GM12891 (cell line): ENCODE measurements around the gene OR3A1. TPM values are rescaled to one million over a fixed set of nuclear protein-coding genes. Genes with fewer than 3 reads are reported as not detected.
"Not testable (repeated sequence)": the region's sequence is repeated elsewhere in the genome, so short reads cannot be mapped to it uniquely, and the experiment has no call there.

ENCODE experiments used
- DNase-seq: peaks from one replicate; pipeline ENCODE4 v3.0.0; 2011; ENCODE audit warnings: low spot score; ENCODE audit not compliant: insufficient read length
- FAIRE-seq: peaks from 2 replicates; lab custom pipeline; 2011; peaks lifted over from hg19 to GRCh38; lab: Jason Lieb, UNC
- PAX5 ChIP-seq: IDR thresholded peaks from 2 replicates; pipeline ENCODE4 v1.6.1; 2011; ENCODE audit warnings: low read length, moderate library complexity, mild to moderate bottlenecking; ENCODE audit not compliant: insufficient read depth, severe bottlenecking
- POLR2A ChIP-seq: IDR thresholded peaks from 2 replicates; pipeline ENCODE4 v1.6.1; 2011; ENCODE audit warnings: low read depth, low read length, control low read depth
- POLR2AphosphoS5 ChIP-seq: IDR thresholded peaks from 2 replicates; pipeline ENCODE4 v1.6.1; 2011; ENCODE audit warnings: low read depth, low read length, control low read depth
- POU2F2 ChIP-seq: IDR thresholded peaks from 2 replicates; pipeline ENCODE4 v1.6.1; 2011; ENCODE audit warnings: low read depth, mild to moderate bottlenecking, control low read depth, low read length, moderate library complexity
- SPI1 ChIP-seq: IDR thresholded peaks from 2 replicates; pipeline ENCODE4 v1.6.1; 2011; ENCODE audit warnings: low read depth, low read length, control low read depth
- TAF1 ChIP-seq: IDR thresholded peaks from 2 replicates; pipeline ENCODE4 v1.6.1; 2011; ENCODE audit warnings: low read depth, low read length, control low read depth
- polyA plus RNA-seq: library from polyadenylated mRNA; unstranded; fragments of >200 nt; gene quantifications from one replicate; pipeline ENCODE4 v1.2.1, GENCODE V29; 2012; ENCODE audit warnings: low read depth, missing spikeins, inconsistent platforms; ENCODE audit not compliant: missing spikeins

OR3A1 gene
- polyA plus RNA-seq, result not detected

DNA sequence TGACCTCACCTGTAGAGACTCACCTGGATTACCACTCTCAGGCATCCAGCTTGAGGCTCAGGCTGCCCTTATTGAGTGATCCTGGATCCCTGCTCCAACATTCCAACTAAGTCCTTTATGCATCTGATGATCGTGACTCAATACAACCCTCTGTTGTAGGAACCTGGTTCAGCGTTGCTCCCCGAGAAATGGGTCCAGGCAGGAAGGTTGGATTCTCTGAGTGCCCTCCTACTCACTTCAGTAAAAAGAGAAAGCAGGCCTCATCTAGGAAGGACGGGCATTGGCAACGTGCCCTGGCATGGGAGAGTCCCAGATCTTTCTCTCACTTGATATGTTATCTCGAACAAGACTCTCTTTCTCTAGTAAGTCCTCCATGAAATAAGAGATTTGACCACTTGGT lies at the start of gene OR3A1:
TSS of gene OR3A1 (minus strand) at position 101 of the 400 bp plus-strand sequence. CDS start 5,778 bp downstream, outside the sequence.
- TF ChIP-seq PAX5, result no peak
- TF ChIP-seq POLR2A, result no peak
- TF ChIP-seq SPI1, result no peak
- DNase-seq, result no peak
- FAIRE-seq, result no peak

DNA sequence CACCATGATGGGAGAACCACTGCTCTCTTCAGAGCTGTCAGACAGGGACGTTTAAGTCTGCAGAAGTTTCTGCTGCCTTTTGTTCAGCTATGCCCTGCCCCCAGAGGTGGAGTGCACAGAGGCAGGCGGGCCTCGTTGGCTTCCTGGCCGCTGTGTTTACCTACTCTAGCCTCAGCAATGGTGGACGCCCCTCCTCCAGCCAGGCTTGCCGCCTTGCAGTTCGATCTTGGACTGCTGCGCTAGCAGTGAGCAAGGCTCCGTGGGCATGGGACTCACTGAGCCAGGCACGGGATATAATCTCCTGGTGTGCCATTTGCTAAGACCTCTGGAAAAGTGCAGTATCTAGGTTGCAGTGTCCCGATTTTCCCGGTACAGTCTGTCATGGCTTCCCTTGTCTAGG lies 44.6 kb upstream of the OR3A1 start:
- FAIRE-seq, DNase-seq: not testable (repeated sequence)

- FAIRE-seq (no peak), DNase-seq (no peak)
- TF ChIP-seq POLR2AphosphoS5 (no peak), POLR2A (no peak), POU2F2 (no peak), TAF1 (no peak), SPI1 (no peak), PAX5 (no peak)
These were observed 37.7 kb upstream of the OR3A1 start for GRCh38 chr17:3335876-3336275.

DNA sequence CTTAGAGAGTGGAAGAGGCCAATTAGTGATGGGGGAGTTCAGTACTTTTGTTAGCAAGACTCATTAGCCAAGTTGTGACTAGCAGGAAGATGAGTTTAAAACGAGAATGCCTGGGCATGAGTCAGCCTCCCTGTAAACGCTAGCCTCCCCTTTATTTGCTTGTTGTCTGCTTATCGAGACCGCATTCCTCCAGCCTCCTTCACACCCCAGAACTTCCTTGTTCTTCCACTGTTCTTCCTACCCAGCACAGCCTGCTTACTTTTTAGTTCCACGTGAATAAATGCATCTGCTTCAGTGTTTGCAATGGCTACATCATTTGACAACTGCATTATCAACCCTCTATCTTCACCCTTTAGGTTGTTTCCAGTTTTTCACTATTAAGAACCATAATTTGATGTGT lies 20.2 kb upstream of the OR3A1 start:
- FAIRE-seq (no peak), DNase-seq (no peak)
- TF ChIP-seq POU2F2, result no peak
- no peak for TF ChIP-seq POLR2AphosphoS5
- TF ChIP-seq TAF1, result no peak
- no peak for TF ChIP-seq SPI1
- no peak for TF ChIP-seq PAX5
- TF ChIP-seq POLR2A, result no peak

- DNase-seq (no peak), FAIRE-seq (no peak)
- TF ChIP-seq POLR2AphosphoS5 (no peak), SPI1 (no peak), POU2F2 (no peak), PAX5 (no peak), TAF1 (no peak), POLR2A (no peak)
These were observed 18.7 kb upstream of the OR3A1 start for GRCh38 chr17:3316836-3317235.

DNA sequence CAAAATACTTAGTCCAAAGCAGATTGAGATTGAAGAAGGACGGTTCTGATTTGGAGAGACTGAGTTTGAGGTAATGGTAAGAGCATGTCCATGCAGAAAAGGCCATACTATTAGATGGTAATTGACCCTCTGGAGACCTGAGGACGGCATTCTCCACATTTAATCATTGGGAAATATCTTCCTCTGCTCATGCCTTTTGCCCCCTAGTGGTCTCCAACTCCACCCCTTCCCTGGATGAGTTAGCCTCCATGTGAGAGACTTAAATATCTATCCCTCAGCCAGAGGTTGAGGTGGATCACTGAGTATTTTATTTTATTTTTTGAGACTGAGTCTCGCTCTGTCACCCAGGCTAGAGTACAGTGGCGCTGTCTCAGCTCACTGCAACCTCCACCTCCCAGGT lies 10.4 kb upstream of the OR3A1 start:
- DNase-seq (no peak), FAIRE-seq (no peak)
- TF ChIP-seq POLR2AphosphoS5 (no peak), SPI1 (no peak), POU2F2 (no peak), TAF1 (no peak), POLR2A (no peak), PAX5 (no peak)

DNA sequence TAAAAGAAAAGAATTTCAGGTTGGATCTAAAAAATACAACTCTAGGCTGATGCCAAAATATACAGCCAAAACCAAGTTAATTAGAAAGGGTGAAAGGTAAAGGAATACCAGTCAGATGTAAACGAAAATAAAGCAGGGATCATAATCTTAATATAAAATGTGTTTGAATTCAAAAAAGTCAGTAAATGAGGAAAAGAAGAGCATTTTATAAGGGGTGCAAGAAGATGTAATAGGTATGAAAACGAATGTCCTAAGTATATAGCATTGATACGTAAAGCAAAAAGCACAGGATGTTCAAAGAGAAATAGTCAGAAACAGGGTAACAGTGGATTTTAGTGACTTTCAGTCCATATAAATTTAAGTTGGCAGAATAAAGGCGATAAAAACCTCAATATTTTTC lies 2.5 kb downstream of the OR3A1 start:
- no peak for TF ChIP-seq POLR2AphosphoS5
- no peak for TF ChIP-seq POU2F2
- no peak for TF ChIP-seq PAX5
- FAIRE-seq (no peak), DNase-seq (no peak)

DNA sequence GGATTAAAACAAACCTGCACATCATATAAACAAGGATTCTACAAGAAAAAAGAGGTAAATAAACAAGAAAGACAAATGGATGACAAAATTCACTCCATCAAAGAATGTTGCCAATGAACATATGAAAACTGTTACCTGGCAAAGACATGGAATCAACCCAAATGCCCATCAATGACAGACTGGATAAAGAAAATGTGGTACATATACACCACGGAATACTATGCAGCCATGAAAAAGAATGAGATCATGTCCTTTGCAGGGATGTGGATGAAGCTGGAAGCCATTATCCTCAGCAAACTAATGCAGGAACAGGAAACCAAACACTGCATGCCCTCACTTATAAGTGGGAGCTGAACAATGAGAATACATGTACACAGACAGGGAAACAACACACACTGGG lies 4.6 kb downstream of the OR3A1 start:
- FAIRE-seq, DNase-seq: not testable (repeated sequence)

DNA sequence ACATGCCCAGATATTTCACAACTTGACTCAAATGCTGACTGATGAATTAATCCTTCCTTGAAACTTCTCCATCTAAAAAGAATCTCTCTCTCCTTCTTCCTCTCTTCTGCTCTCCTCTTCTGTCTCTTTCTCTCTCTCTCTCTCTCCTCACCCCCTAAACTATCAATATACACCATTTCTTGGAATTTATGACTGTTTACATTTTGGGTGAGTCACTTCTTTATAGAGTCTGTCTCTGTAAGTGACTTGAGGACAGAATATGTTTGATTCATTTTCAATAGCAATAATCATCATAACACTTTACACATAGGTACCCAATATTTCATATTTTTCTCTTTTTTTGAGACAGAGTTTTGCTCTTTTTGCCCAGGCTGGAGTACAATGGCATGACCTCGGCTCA lies 15.3 kb downstream of the OR3A1 start:
- TF ChIP-seq POLR2AphosphoS5 (no peak), POLR2A (no peak), SPI1 (no peak), POU2F2 (no peak), PAX5 (no peak), TAF1 (no peak)
- no peak for FAIRE-seq
- DNase-seq, result no peak

GRCh38 chr17:3276126-3276525 lies 22.0 kb downstream of the OR3A1 start:
- TF ChIP-seq POLR2AphosphoS5 (no peak), POLR2A (no peak), TAF1 (no peak), POU2F2 (no peak)
- FAIRE-seq (no peak), DNase-seq (no peak)

DNA sequence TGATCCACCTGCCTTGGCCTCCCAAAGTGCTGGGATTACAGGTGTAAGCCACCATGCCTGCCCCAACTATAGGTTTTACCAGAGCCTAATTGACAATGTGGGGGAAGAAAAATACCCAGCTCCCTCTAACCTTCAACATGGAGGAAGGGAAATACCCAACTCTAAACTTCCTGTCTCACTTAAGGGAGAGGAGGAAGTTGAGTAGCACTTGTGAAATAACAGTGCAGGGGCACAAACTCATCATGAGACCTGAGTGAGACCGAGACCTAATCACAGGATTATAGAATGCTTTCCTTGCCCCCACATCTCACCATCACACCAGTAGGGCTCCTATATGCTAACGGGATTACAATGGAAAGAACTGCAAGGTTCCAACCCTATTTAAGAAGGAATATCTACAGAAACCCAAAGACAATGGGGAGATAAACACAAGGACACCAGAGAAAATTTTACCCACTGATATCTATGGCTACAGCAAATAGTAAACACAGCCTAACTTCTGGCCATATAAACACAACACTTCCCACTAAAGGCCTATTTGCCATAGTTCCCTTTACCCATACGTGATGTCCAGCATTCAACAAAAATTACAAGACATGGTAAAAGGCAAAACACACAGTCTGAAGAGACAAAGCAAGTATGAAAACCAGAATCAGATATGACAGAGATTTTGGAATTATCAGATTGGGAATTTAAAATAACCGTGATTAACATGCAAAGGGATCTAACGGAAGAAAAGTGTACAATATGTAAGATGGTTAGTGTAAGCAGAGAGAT lies 26.9 kb downstream of the OR3A1 start:
- no peak for TF ChIP-seq POU2F2
- no peak for TF ChIP-seq POLR2A
- no peak for TF ChIP-seq SPI1
- no peak for TF ChIP-seq POLR2AphosphoS5
- no peak for TF ChIP-seq TAF1
- no peak for TF ChIP-seq PAX5
- no peak for FAIRE-seq

More for the DNA sequence above, 26.9 kb downstream of the OR3A1 start:
- DNase-seq, result no peak
